OCI-LY3 (cell line): Measurements from ENCODE around the gene PRMT1.
"Not testable (repeated sequence)": the region's sequence is repeated elsewhere in the genome, so short reads cannot be mapped to it uniquely, and the experiment has no call there.

Experiments used
- H2AFZ ChIP-seq: fragments of 200-600, 300-600 bp; shearing (Covaris generic); 2 replicates; pipeline ENCODE4 v1.6.0; 2014; ENCODE audit warnings: antibody characterized with exemption, low read depth, low read length
- H3K27ac ChIP-seq: fragments of 200-600, 300-600 bp; sonication (generic); 2 replicates; pipeline ENCODE4 v1.5.1; 2014; ENCODE audit warnings: mild to moderate bottlenecking, low read length, moderate library complexity, mixed read lengths
- H3K27me3 ChIP-seq: fragments of 200-600, 300-600 bp; sonication (generic); 2 replicates; pipeline ENCODE4 v1.6.1; 2014; ENCODE audit warnings: low read depth, low read length, mixed read lengths
- H3K36me3 ChIP-seq: fragments of 200-600, 300-600 bp; sonication (generic); replicated peaks from 2 replicates; pipeline ENCODE3; 2014; ENCODE audit warnings: low read depth, low read length, mixed read lengths
- H3K4me1 ChIP-seq: fragments of 300-600, 200-600 bp; sonication (generic); 2 replicates; pipeline ENCODE4 v1.6.1; 2014; ENCODE audit warnings: low read length, mixed read lengths
- H3K4me2 ChIP-seq: fragments of 200-600, 300-600 bp; sonication (generic); 2 replicates; pipeline ENCODE4 v1.6.1; 2014; ENCODE audit warnings: low read length, mixed read lengths
- H3K4me3 ChIP-seq: fragments of 300-600, 200-600 bp; sonication (generic); 2 replicates; pipeline ENCODE4 v1.5.1; 2014; ENCODE audit warnings: antibody characterized with exemption, mild to moderate bottlenecking, low read length, moderate library complexity
- H3K79me2 ChIP-seq: fragments of 300-600, 200-600 bp; shearing (Covaris generic); 2 replicates; pipeline ENCODE4 v1.6.1; 2014; ENCODE audit warnings: mild to moderate bottlenecking, low read length, mixed read lengths
- H3K9ac ChIP-seq: fragments of 300-600, 200-600 bp; shearing (Covaris generic); 2 replicates; pipeline ENCODE4 v1.6.0; 2014; ENCODE audit warnings: mild to moderate bottlenecking, low read length, moderate library complexity
- H3K9me3 ChIP-seq: fragments of 200-600, 300-600 bp; shearing (Covaris generic); 2 replicates; pipeline ENCODE4 v1.6.1; 2014; ENCODE audit warnings: low read length, mixed read lengths; ENCODE audit not compliant: insufficient read depth
- H4K20me1 ChIP-seq: fragments of 200-600, 300-600 bp; sonication (generic); 2 replicates; pipeline ENCODE4 v1.6.1; 2016; ENCODE audit warnings: low read length, mixed read lengths; ENCODE audit not compliant: insufficient read depth
- CTCF ChIP-seq: fragments of 200-600, 300-600 bp; sonication (generic); IDR thresholded peaks from 2 replicates; pipeline ENCODE4 v1.5.1; 2014; ENCODE audit warnings: antibody characterized with exemption, low read length, low read depth
- EZH2phosphoT487 ChIP-seq: fragments of 200-600 bp; shearing (Covaris generic); IDR thresholded peaks from 2 replicates; pipeline ENCODE4 v1.6.1; 2018; ENCODE audit warnings: antibody characterized with exemption, mixed run types, low read depth

PRMT1 gene

GRCh38 chr19:49632576-49632975 lies 44.5 kb upstream of the PRMT1 start:
- Histone ChIP-seq H3K4me2 (no peak overlapping the region), H3K36me3 (peaks cover 9% of the 10 kb centered on the region), H3K79me2 (no peaks in the 10 kb centered on the region), H2AFZ (no peak overlapping the region), H3K4me1 (no peaks in the 10 kb centered on the region), H3K27ac (no peak overlapping the region), H3K4me3 (no peak overlapping the region), H3K9me3 (no peaks in the 10 kb centered on the region), H3K27me3 (no peaks in the 10 kb centered on the region), H3K9ac (no peak overlapping the region), H4K20me1 (no peaks in the 10 kb centered on the region)
- no peak for TF ChIP-seq CTCF
- TF ChIP-seq EZH2phosphoT487 = no peak

DNA sequence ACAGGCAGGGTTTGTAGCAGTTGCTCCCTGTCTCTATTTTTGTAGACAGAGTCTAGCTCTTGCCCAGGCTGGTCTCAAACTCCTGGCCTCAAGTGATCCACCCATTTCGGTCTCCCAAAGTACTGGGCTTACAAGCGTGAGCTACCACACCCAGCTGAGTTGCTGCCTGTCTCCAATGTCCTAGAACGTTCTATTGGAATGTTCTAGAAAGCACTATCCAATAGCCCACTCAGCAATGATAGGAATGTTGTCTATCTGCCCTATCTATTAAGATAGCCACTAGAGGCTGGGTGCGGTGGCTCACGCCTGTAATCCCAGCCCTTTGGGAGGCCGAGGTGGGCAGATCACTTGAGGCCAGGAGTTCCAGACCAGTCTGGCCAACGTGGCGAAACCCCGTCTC lies 43.8 kb upstream of the PRMT1 start:
- H3K79me2 ChIP-seq, H3K27ac ChIP-seq, H3K4me3 ChIP-seq, H4K20me1 ChIP-seq, H3K36me3 ChIP-seq, H3K4me1 ChIP-seq, H3K9ac ChIP-seq, H3K27me3 ChIP-seq, H3K9me3 ChIP-seq, H3K4me2 ChIP-seq, H2AFZ ChIP-seq: not testable (repeated sequence)

- peaks cover 8% of the 10 kb centered on the region for H3K27me3 ChIP-seq
- no peak overlapping the region for H2AFZ ChIP-seq
- H3K27ac ChIP-seq = no peak overlapping the region
- no peak overlapping the region for H3K9ac ChIP-seq
- H3K4me2 ChIP-seq = no peak overlapping the region
- no peaks in the 10 kb centered on the region for H3K9me3 ChIP-seq
- no peaks in the 10 kb centered on the region for H4K20me1 ChIP-seq
- H3K4me3 ChIP-seq = no peak overlapping the region
- no peak for TF ChIP-seq EZH2phosphoT487
- TF ChIP-seq CTCF = no peak
- peaks cover 4% of the 10 kb centered on the region for H3K4me1 ChIP-seq
- peaks cover under 1% of the 10 kb centered on the region; the same call in 1 of the 2 replicates for H3K79me2 ChIP-seq
- no peaks in the 10 kb centered on the region for H3K36me3 ChIP-seq
Measured at GRCh38 chr19:49635530-49636232, 41.4 kb upstream of the PRMT1 start.

DNA sequence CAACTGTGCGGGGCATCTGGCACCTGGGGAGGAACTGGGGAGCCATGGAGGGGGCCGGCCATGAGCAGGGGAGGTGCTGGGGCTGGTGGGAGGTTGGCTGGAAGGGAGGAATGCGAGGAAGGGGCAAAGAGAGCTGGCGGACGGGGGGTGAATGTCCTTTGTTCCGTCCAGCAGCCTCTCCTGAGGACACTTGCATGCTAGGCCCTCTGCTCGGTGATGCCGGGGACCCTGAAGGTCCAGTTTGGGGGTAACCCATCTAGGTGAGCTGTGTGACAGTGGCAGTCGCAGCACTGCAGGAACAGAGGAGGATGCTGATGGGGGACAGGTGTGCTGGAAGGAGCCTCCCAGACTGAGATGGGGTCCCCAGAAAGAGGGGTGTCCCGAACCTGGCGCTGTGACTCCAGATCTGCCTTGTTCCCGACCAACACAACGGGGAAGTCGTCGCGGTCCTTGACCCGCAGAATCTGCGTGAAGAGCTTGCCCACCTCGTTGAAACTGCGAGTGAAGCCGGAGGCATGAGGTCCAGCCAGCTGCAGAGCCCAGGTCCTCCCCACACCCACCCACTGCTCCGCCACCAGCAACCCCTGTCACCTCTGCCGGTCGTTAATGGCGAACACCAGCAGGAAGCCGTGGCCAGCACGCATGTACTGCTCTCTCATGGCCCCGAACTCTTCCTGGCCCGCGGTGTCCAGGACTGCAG lies 40.7 kb upstream of the PRMT1 start:
- Histone ChIP-seq H3K27ac (no peak overlapping the region), H3K4me3 (no peak overlapping the region), H3K27me3 (peaks cover 8% of the 10 kb centered on the region), H4K20me1 (no peaks in the 10 kb centered on the region), H3K9ac (no peak overlapping the region), H2AFZ (no peak overlapping the region), H3K4me1 (peaks cover 4% of the 10 kb centered on the region), H3K9me3 (no peaks in the 10 kb centered on the region), H3K36me3 (no peaks in the 10 kb centered on the region), H3K4me2 (no peak overlapping the region), H3K79me2 (peaks cover 5% of the 10 kb centered on the region)
- TF ChIP-seq CTCF (no peak), EZH2phosphoT487 (no peak)
